PFSK-1 (cell line): ENCODE data around the gene KCNAB3.

Source experiments
- POLR2AphosphoS5 ChIP-seq: IDR thresholded peaks from 2 replicates; pipeline ENCODE4 v1.6.1; 2012; ENCODE audit warnings: low read depth, mild to moderate bottlenecking, control low read depth, low read length, moderate library complexity
- REST ChIP-seq, 2 experiments: IDR thresholded peaks; 2 replicates each; pipeline versions ENCODE4 v1.6.1 to v1.8.0; 2011 to 2012; ENCODE audit warnings: low read depth in 2 of 2, low read length in 2 of 2, control low read depth in 1 of 2, inconsistent platforms in 1 of 2, mild to moderate bottlenecking in 1 of 2, moderate library complexity in 1 of 2; ENCODE audit not compliant: insufficient read depth in 1 of 2
- SIN3A ChIP-seq: IDR thresholded peaks from 2 replicates; pipeline ENCODE4 v1.6.1; 2012; ENCODE audit warnings: mild to moderate bottlenecking, low read length, moderate library complexity, borderline replicate concordance; ENCODE audit not compliant: insufficient read depth
- TAF1 ChIP-seq: IDR thresholded peaks from 2 replicates; pipeline ENCODE4 v1.6.1; 2012; ENCODE audit warnings: low read length, control low read depth, borderline replicate concordance; ENCODE audit not compliant: insufficient read depth

- TF ChIP-seq POLR2AphosphoS5 (no peak), TAF1 (no peak), SIN3A (no peak), REST (IDR thresholded peaks at IDR 0.05; ENCODE audit: insufficient read depth in 1 of 2, low read depth in 2 of 2, low read length in 2 of 2) (no peak)
These were observed 12.8 kb downstream of the KCNAB3 start for GRCh38 chr17:7916808-7917207.
